NCI-H345 treated with DMSO at 0.1 percent for 48 hours (cell line): ENCODE measurements around the gene THADA.
"Not testable (repeated sequence)": the region's sequence is repeated elsewhere in the genome, so short reads cannot be mapped to it uniquely, and the experiment has no call there.

Source experiments
- DNase-seq: peaks from one replicate; lab custom pipeline; 2025; ENCODE audit not compliant: unreplicated experiment; lab: John Stamatoyannopoulos, UW

The THADA gene

DNA sequence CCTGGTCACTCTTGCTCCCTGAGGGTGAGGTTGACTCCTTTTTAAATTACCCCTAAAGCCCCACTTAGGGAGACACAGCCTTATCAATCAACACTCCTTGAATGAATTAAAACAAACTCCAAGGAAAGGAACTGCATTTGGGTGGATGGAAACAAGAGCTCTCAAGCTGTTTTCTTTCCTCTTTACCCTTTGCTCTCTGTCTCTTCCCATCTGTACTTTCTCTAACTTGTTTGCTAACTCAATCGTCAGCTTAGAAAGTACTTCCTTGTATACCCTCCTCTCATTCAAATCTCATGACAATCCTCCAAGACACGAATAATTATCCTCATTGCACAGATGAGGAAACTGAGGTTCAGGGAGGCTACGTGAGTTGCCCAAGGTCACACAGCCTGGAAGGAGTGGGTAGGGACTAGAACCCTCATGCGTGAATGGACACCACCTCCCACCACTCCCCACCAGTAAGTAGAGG, 402.2 kb downstream of the THADA start:
- no peak for DNase-seq

DNA sequence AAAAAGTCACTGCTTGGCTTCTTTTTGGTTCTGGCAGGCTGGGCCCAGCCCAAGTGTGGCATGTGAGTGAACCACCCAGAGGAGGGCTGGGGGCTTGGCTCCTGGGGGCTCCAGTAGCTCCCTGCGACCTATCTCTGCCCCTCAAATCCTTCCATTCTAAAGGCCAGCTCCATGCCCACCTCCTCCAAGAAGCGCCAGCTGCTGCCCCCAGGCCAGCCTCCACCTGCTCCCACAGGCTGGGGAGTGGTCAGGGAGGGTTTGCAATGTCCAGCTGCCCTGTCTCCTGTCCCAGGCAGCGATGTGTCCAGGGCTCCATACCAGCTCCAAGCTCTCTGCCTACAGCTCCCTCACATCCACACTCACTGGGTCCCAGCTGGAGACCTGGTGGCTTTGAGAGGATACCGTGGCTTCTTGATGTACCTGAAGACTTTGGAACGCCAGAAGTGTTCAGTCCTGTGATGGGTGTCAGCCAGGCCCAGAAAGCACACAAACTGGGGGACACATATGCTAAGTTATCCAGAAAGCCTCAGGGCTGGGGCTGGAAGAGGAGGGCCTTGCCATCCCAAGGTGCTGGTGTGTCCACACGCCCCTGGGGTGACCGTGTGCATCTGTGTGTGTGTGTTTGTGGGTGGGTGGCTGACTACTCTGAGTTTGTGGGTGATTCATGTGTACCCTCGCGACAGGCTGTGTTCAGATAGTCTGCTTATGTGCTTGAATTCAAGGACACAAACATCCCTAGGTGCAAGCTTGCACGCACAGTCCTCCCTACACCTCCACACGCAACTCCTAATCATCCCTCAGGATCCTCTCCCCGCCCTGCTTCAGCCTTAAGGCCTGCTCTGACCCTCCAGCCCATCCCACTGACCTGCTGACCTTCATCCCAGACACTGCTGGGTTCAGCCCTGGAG, 402.8 kb downstream of the THADA start:
- DNase-seq = no peak

DNA sequence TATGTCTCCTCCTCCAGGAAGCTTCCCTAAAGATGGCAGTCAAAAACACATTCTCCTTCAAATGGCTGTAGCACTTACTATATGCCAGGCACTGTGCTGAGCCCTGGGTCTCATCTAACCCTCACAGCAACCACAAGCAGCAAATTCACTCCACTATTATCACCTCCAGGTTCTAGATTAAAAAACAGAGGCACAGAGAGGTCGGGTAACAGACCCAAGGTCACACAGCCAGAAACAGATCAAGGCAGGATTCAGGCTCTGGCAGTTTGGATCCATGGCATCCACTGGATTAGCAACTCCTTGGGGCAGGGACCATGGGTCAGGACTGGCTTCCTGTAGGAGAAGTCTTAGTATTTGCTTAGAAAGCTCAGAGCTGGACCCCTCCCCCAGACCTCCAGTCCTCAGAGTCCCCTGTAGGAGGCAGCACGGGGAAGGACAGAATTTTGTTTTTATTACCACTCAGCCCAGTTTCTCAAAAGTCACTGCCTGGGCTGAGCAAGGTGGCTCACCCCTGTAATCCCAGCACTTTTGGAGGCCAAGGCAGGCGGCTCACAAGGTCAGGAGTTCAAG, 403.8 kb downstream of the THADA start:
- no peak for DNase-seq

DNA sequence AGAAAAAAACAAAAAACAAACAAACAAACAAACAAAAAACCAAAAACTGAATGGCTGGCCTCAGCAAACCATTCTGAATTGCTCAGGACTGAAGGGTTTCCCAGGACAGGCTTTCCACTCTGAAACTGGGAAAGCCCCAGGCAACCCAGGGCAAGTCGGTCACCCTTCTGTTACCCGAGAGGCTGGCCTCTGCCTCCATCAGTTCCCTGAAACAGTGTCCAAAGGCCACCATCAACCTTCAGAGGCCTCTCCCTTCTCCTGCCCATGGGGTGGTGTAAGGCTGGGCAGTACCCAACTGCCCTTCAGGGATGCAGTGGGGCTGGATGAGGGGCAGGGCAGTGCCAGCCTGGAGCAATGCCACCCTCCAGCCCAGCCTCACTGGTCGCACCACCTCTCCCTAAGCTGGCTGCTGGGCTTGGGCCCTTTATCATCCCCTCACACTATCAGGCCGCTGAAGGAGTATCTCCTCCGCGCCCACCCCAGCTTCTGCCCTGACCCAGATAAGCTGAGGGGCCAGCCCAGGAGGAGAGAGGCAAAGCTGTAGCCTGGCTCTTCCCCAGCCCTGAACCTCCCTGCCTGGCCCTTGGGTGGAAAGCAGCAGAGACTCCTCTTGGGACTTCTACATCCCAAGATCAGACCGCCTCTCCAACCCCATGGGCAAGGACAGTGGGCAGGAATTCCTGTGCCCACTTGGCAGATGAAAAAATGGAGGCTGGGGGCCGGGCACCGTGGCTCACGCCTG, 405.4 kb downstream of the THADA start:
- DNase-seq = no peak

DNA sequence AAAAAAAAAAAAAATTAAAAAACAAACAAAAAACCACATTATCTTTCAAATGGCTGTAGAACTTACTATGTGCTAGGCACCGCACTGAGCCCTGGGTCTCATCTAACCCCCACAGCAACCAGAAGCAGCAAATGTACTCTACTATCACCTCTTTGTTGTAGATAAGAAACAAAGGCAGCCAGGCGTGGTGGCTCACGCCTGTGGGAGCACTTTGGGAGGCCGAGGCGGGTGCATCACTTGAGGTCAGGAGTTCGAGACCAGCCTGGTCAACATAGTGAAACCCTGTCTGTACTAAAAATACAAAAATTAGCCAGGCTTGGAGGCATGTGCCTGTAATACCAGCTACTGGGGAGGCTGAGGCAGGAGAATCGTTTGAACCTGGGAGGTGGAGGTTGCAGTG, 406.0 kb downstream of the THADA start:
- not testable (repeated sequence) for DNase-seq

DNA sequence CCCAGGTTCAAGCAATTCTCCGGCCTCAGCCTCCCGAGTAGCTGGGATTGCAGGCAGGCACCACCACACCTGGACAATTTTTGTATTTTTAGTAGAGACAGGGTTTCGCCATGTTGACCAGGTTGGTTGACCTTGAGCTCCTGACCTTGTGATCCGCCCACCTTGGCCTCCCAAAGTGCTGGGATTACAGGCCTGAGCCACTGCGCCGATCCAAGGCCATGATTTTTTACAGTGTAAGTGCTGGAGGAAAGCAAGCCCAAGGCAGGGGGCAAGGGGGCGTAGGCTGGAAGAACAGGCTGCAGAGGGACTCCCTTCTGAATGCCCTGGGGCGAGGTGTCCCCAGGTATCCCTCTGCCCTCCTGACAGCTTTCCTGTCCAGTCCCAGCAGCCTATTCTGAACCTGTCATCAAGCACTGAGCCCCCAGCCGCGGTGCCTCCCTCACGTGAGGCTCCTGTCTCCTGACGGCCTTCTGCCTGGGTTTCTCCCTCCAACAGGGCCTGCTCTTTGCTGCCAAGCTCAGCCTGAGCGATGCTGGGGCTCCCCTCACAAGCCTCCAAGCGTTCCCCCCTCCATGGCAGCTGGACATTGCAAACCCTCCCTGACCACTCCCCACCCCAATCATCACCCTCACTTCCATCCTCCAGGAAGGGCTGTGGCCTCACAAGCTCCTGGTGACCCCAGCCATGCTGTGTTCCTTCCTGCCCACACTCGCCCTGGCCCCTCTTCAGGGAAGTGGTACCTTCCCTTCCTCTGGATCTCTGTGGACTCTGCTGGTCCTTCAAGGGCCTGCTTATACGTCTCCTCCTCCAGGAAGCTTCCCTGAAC, 407.1 kb downstream of the THADA start:
- no peak for DNase-seq

DNA sequence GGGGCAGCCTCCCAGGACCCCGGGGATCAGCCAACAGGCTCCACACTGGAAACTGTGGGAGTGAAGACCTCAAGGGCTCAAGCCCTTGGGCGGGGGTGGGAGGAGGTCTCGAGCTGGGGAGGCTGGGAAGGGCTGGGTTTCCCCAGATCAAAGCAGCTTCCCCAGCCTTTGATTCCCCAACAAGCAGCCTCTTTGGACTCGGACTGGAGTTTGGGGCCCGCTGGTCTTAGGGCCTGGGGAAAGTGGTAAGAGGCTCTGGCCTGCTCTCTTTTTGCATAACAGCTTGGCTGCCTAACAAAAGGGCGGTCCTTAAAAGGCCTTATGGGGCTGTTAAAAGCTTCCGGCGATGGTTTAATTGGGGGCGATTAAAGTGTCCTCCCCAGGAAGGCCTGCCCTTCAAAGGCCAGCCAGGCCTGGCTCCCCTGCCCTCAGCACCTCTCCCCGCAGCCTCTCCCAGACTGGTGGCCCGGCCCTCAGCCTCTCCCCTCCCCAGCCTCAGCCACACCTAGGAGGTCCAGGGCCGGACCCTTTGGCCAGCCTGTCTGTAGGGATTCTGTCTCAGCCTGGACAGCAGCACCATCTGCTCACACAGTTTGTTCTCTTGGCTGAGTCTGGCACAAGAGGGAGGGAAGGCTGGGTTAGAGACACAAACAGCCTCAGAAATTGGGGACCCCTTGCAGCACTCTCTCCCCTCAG, 409.0 kb downstream of the THADA start:
- DNase-seq = no peak

DNA sequence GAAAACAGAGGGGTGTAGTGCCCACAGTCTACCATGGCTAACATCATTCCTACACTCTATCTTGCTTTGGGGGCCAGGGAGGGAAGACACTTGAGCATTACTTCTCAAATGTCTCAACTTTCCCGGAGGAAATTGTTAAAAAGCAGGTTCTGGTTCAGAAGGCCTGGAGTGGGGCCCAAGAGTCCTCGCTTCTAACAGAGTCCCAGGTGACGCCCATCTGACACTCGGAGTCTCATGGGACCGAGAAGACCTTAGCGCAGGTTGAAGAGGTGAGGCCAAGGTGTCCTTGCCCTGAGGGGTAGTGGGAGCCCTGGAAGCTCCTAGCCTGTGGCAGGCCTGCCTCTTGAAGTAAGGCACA, 409.5 kb downstream of the THADA start:
- DNase-seq = no peak

DNA sequence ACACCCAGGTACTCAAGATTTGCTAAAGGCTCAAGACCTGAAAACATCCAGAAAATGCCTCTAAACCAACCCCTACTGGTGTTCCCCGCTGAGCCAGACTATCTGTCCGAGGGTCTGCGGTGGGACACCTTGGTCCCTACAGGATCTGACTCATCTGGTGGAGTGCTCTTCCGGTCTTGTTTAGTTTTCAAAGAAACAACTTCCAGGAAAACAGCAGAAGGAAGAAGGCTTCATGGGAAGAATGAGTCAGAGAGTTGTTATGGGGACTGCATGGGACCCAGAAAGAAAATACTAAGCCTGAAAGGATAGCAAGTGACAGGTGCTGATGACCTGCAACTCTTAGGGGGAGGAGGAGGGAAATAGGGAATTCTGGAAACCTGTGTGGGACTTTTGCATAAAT, 410.7 kb downstream of the THADA start:
- DNase-seq = no peak

DNA sequence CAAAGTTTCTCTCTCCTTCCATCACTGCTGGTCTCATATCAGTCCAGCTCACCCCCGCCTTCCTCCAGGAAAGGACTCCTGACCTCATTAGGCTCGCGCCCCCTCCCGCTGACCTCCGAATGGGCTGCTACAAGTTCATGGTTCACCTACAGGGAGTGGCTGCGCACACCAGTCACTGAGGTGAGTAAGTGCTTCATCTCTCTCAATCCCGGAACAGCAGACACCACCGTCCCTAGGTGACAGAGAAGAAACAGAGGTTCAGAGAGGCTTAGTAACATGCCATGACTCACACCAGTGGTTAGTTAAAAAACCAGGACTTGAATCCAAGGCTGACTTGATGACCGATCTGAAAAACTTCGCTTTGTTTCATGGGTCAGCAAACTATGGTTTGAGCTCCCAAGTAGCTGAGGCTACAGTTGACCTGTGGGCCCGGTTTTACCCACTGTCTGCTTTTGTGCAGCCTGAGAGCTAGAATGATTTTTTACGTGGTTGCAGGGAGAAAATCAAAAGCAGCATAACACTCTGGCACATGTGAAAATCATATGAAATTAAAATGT, 411.4 kb downstream of the THADA start:
- DNase-seq = no peak

DNA sequence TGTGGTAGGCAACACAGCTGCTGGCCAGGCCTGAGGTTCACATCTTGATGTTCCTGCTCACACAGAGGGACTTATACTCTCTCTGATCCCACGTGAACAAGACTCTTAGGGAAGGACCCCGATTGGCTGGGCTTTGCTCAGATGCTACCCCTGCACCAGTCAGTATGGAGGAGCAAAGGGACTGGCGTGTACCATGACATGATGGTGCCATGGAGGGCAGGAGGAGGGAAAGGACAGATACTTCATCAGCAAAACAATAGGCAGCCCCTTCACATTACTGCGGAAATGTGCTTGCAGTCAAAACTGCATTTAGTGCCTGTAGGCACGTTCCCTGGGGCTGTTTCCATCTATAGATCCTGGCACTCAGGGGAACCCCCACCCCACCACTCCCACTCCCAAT, 412.1 kb downstream of the THADA start:
- DNase-seq = no peak

DNA sequence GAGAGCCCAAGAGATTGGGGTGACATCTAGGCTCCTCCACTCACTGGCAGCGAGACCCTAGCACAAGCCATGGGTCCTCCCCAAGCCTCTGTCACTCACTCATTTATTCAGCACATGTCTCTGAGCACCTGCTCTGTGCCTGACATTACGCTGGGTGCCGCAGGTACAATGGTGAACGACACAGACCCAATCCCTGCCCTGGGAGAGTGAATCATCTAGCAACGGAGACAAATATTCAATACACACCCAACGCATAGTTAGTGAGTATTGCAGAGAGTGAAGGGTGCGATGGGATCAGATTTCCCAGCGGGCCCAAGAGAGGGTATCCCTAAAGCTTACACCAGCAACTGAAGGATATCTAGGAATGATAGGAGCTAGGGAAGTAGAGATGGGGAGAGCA, 414.9 kb downstream of the THADA start:
- no peak for DNase-seq
